Retinal pigment epithelial cell (primary cell): ENCODE results near the gene CCT6A.
"Not testable (repeated sequence)": the region's sequence is repeated elsewhere in the genome, so short reads cannot be mapped to it uniquely, and the experiment has no call there.

Source experiments
- DNase-seq: peaks from one replicate; pipeline ENCODE4 v3.0.0-alpha.2; 2010; ENCODE audit warnings: low read depth
- H3K4me3 ChIP-seq: 2 replicates; pipeline ENCODE4 v1.5.1; 2011; ENCODE audit warnings: mild to moderate bottlenecking, low read length, control low read depth, moderate library complexity
- TF ChIP-seq, protein P1 (sequence below): conservative IDR thresholded peaks from 2 replicates; pipeline ENCODE4 v1.5.1; 2011; ENCODE audit warnings: low read depth, low read length, control low read depth, inconsistent platforms

The CCT6A gene

GRCh38 chr7:56110611-56111010 is 59.0 kb downstream of the CCT6A start:
- TF ChIP-seq, protein P1, sequence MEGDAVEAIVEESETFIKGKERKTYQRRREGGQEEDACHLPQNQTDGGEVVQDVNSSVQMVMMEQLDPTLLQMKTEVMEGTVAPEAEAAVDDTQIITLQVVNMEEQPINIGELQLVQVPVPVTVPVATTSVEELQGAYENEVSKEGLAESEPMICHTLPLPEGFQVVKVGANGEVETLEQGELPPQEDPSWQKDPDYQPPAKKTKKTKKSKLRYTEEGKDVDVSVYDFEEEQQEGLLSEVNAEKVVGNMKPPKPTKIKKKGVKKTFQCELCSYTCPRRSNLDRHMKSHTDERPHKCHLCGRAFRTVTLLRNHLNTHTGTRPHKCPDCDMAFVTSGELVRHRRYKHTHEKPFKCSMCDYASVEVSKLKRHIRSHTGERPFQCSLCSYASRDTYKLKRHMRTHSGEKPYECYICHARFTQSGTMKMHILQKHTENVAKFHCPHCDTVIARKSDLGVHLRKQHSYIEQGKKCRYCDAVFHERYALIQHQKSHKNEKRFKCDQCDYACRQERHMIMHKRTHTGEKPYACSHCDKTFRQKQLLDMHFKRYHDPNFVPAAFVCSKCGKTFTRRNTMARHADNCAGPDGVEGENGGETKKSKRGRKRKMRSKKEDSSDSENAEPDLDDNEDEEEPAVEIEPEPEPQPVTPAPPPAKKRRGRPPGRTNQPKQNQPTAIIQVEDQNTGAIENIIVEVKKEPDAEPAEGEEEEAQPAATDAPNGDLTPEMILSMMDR, result no peak
- no peak for DNase-seq
- no peak overlapping the region for H3K4me3 ChIP-seq

GRCh38 chr7:56112244-56112643 is 60.7 kb downstream of the CCT6A start:
- not testable (repeated sequence) for DNase-seq, H3K4me3 ChIP-seq
